ENCODE data around the gene RNF112. TPM values are rescaled to one million over a fixed set of nuclear protein-coding genes. Genes with fewer than 3 reads are reported as not detected.

RNF112 gene
- polyA plus RNA-seq, 2 donors = 1.1 to 3.7 TPM

DNA sequence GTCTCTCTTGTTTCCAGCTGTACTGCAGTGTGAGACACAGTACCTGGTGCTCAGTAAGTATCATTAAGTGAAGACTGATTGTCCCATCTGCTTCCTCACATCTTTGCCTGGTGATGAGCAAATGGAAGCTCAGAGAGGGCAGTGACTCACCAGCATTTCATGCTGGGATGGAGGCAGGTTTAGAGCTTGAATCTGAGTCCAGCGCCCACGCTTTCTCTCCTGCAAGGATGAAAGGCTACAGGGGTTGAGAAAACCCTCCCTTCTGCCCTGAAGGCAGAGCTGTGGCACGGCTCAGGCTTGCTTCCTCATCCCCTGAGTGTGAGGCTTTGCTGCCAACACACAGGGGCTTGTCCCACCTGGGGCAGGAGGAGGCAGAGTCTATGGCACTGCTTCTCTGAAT, 1.5 kb upstream of the RNF112 start:
- 55 to 65% methylated on average over 3 of the region's 3 CpGs for WGBS, 2 donors
- Histone ChIP-seq H3K9me3 (ENCODE audit: control insufficient read depth in 2 of 2, insufficient read depth in 1 of 2, low read depth in 1 of 2, low read length in 1 of 2) (peaks cover 0 to 2% of the 10 kb centered on the region in 2 donors), H3K36me3 (ENCODE audit: control insufficient read depth in 2 of 2, insufficient read depth in 2 of 2, low read length in 1 of 2) (no peaks in the 10 kb centered on the region), H3K4me1 (ENCODE audit: control insufficient read depth in 2 of 2, insufficient read depth in 2 of 2, low read length in 1 of 2) (peaks cover 0 to 2% of the 10 kb centered on the region in 2 donors), H3K4me3 (ENCODE audit: low read depth in 1 of 2, low read length in 2 of 2) (no peak overlapping the region), H3K27ac (ENCODE audit: low read depth in 2 of 2, low read length in 1 of 2) (peak overlapping the region in 1 of 2 donors; percentile 17), H3K27me3 (ENCODE audit: control insufficient read depth in 1 of 2, insufficient read depth in 2 of 2, low read length in 2 of 2) (no peaks in the 10 kb centered on the region)

DNA sequence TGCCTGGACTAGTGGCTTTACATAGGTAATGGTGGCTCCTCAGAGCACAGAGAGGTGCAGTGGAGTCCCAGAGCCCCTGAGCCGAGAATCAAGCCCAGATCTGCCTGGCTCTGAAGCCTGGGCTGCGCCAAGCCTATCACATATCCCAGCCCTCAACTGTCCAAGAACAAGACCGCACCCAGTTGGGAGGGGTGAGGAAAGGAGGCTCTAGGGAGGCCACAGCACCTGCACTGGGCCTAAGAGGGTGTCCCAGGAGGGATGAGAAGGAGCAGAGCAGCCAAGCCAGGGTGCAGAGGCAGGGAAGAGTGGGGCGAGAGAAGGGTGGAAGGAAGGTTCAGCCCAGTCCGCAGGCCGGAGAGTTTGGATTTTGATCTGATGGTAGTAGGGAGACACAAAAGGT, 941 bp upstream of the RNF112 start:
- Histone ChIP-seq H3K27me3 (ENCODE audit: control insufficient read depth in 1 of 2, insufficient read depth in 2 of 2, low read length in 2 of 2) (no peaks in the 10 kb centered on the region), H3K4me1 (ENCODE audit: control insufficient read depth in 2 of 2, insufficient read depth in 2 of 2, low read length in 1 of 2) (peaks cover 0 to 2% of the 10 kb centered on the region in 2 donors), H3K36me3 (ENCODE audit: control insufficient read depth in 2 of 2, insufficient read depth in 2 of 2, low read length in 1 of 2) (no peaks in the 10 kb centered on the region), H3K4me3 (ENCODE audit: low read depth in 1 of 2, low read length in 2 of 2) (no peak overlapping the region), H3K9me3 (ENCODE audit: control insufficient read depth in 2 of 2, insufficient read depth in 1 of 2, low read depth in 1 of 2, low read length in 1 of 2) (peaks cover 0 to 2% of the 10 kb centered on the region in 2 donors), H3K27ac (ENCODE audit: low read depth in 2 of 2, low read length in 1 of 2) (peak overlapping the region in 1 of 2 donors; percentile 17)
- 66 to 81% methylated on average over 6 of the region's 6 CpGs for WGBS, 2 donors

DNA sequence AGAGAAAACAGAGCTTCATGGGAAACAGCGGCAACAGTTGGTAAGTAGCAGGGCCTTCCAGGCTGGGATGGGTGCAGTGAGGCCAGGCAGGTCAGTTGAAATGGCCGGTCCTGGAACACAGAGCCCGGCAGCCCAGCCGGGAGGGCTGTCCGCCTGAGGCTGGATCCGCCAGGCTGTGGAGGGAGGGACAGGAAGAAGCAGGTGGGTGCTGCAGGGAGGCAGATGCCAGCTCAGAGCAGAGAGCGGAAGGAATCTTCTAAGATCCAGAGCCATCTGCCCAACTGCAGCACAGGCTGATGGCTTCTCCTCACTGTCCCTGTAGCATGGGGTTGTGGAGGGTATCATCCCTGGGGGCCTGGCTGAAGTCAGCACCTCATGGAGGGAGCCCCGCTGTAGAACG, 599 bp downstream of the RNF112 start:
- Histone ChIP-seq H3K27me3 (ENCODE audit: control insufficient read depth in 1 of 2, insufficient read depth in 2 of 2, low read length in 2 of 2) (no peaks in the 10 kb centered on the region), H3K27ac (ENCODE audit: low read depth in 2 of 2, low read length in 1 of 2) (no peak overlapping the region), H3K36me3 (ENCODE audit: control insufficient read depth in 2 of 2, insufficient read depth in 2 of 2, low read length in 1 of 2) (no peaks in the 10 kb centered on the region), H3K9me3 (ENCODE audit: control insufficient read depth in 2 of 2, insufficient read depth in 1 of 2, low read depth in 1 of 2, low read length in 1 of 2) (peaks cover 0 to 2% of the 10 kb centered on the region in 2 donors), H3K4me3 (ENCODE audit: low read depth in 1 of 2, low read length in 2 of 2) (no peak overlapping the region), H3K4me1 (ENCODE audit: control insufficient read depth in 2 of 2, insufficient read depth in 2 of 2, low read length in 1 of 2) (peaks cover 0 to 2% of the 10 kb centered on the region in 2 donors)
- 75 to 79% methylated on average over 9 of the region's 9 CpGs for WGBS, 2 donors

DNA sequence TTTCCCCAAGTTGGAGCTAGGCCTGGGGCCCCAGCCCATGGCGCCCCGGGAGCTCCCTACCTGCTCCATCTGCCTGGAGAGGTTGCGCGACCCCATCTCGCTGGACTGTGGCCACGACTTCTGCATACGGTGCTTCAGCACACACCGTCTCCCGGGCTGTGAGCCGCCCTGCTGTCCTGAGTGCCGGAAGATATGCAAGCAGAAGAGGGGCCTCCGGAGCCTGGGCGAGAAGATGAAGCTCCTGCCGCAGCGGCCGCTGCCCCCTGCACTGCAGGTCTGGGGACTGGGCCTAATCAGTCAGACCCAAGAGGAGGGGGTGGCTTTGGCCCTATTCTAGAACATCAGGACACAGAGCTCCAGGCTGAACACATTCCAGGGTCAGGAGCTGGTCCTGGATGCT, 1.5 kb downstream of the RNF112 start:
- Histone ChIP-seq H3K27me3 (ENCODE audit: control insufficient read depth in 1 of 2, insufficient read depth in 2 of 2, low read length in 2 of 2) (no peaks in the 10 kb centered on the region), H3K4me3 (ENCODE audit: low read depth in 1 of 2, low read length in 2 of 2) (no peak overlapping the region), H3K9me3 (ENCODE audit: control insufficient read depth in 2 of 2, insufficient read depth in 1 of 2, low read depth in 1 of 2, low read length in 1 of 2) (peaks cover 0 to 2% of the 10 kb centered on the region in 2 donors), H3K4me1 (ENCODE audit: control insufficient read depth in 2 of 2, insufficient read depth in 2 of 2, low read length in 1 of 2) (peaks cover 0 to 2% of the 10 kb centered on the region in 2 donors), H3K36me3 (ENCODE audit: control insufficient read depth in 2 of 2, insufficient read depth in 2 of 2, low read length in 1 of 2) (no peaks in the 10 kb centered on the region), H3K27ac (ENCODE audit: low read depth in 2 of 2, low read length in 1 of 2) (no peak overlapping the region)
- 92 to 96% methylated on average over 16 of the region's 16 CpGs for WGBS, 2 donors

DNA sequence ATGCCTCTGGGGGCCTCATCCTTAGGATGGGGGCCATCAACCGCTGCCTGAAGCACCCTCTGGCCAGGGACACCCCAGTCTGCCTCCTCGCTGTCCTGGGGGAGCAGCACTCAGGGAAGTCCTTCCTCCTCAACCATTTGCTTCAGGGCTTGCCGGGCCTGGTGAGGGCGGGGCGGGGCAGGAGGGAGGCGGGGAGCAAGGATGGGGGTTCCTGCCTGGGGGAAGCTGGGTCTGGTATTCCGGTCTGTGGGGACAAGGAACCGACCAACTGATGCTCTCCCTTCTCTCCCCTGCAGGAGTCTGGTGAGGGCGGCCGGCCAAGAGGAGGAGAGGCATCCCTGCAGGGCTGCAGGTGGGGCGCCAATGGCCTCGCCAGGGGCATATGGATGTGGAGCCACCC, 2.0 kb downstream of the RNF112 start:
- Histone ChIP-seq H3K27ac (ENCODE audit: low read depth in 2 of 2, low read length in 1 of 2) (no peak overlapping the region), H3K4me3 (ENCODE audit: low read depth in 1 of 2, low read length in 2 of 2) (no peak overlapping the region), H3K36me3 (ENCODE audit: control insufficient read depth in 2 of 2, insufficient read depth in 2 of 2, low read length in 1 of 2) (no peaks in the 10 kb centered on the region), H3K4me1 (ENCODE audit: control insufficient read depth in 2 of 2, insufficient read depth in 2 of 2, low read length in 1 of 2) (peaks cover 0 to 2% of the 10 kb centered on the region in 2 donors), H3K9me3 (ENCODE audit: control insufficient read depth in 2 of 2, insufficient read depth in 1 of 2, low read depth in 1 of 2, low read length in 1 of 2) (no peaks in the 10 kb centered on the region), H3K27me3 (ENCODE audit: control insufficient read depth in 1 of 2, insufficient read depth in 2 of 2, low read length in 2 of 2) (no peaks in the 10 kb centered on the region)
- 79 to 84% methylated on average over 9 to 12 of the region's 12 CpGs for WGBS, 2 donors

DNA sequence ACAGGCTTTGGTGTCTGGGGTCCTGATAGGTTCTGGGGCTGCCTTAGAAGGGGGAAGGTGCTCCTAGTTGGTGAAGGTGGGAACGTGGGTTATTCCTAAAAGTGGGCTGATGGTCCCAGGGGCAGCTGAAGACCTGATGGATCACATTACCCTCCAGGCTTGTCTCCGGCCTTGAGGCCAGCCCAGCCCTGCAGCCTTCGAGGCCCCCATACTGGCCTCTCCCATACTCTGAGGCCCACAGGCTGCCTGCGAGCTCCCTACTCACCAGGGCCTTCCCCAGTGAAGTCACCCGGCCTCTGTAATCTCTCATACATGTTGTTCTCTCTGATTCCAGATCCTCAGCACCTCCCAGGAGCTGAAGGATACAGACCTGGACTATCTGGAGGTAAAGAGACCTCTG, 2.7 kb downstream of the RNF112 start:
- H3K27me3 ChIP-seq (ENCODE audit: control insufficient read depth in 1 of 2, insufficient read depth in 2 of 2, low read length in 2 of 2) = no peaks in the 10 kb centered on the region
- no peaks in the 10 kb centered on the region for H3K9me3 ChIP-seq (ENCODE audit: control insufficient read depth in 2 of 2, insufficient read depth in 1 of 2, low read depth in 1 of 2, low read length in 1 of 2)
- H3K27ac ChIP-seq (ENCODE audit: low read depth in 2 of 2, low read length in 1 of 2) = no peak overlapping the region
- 88 to 89% methylated on average over 5 of the region's 5 CpGs for WGBS, 2 donors
- H3K4me1 ChIP-seq (ENCODE audit: control insufficient read depth in 2 of 2, insufficient read depth in 2 of 2, low read length in 1 of 2) = peaks cover 0 to 2% of the 10 kb centered on the region in 2 donors
- no peak overlapping the region for H3K4me3 ChIP-seq (ENCODE audit: low read depth in 1 of 2, low read length in 2 of 2)
- no peaks in the 10 kb centered on the region for H3K36me3 ChIP-seq (ENCODE audit: control insufficient read depth in 2 of 2, insufficient read depth in 2 of 2, low read length in 1 of 2)

DNA sequence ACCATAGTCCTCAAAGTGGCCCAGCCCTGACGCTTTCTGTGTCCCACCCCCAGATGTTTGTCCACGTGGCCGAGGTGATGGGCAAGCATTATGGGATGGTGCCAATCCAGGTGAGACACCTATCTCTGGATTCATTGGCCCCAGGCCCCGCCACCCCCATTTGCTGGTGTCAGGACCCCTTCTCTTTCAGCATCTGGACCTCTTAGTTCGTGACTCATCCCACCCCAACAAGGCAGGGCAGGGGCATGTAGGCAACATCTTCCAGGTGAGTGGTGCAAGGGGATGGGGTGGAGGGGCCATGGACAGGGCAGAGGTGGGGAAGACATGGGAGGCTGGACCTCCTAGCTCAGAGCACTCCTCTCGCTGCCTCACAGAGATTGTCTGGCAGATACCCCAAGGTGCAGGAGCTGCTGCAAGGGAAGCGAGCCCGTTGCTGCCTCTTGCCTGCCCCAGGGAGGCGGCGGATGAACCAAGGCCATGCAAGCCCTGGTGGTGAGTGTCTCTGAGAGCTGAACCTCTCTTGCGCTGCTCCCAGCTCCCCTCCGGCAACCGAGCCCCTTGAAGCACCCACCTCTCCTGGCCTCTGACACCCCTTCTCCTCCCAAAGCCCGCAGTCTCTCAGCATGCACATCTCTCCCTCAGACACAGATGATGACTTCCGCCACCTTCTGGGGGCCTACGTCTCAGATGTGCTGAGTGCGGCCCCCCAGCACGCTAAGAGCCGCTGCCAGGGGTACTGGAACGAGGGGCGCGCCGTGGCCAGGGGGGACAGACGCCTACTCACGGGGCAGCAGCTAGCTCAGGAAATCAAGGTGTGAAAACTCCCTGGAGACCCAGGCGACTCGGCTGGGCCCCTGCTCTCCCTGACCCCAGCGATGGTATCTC, 3.6 kb downstream of the RNF112 start:
- peaks cover 0 to 2% of the 10 kb centered on the region in 2 donors for H3K4me1 ChIP-seq (ENCODE audit: control insufficient read depth in 2 of 2, insufficient read depth in 2 of 2, low read length in 1 of 2)
- no peak overlapping the region for H3K4me3 ChIP-seq (ENCODE audit: low read depth in 1 of 2, low read length in 2 of 2)
- H3K27ac ChIP-seq (ENCODE audit: low read depth in 2 of 2, low read length in 1 of 2) = no peak overlapping the region
- no peaks in the 10 kb centered on the region for H3K9me3 ChIP-seq (ENCODE audit: control insufficient read depth in 2 of 2, insufficient read depth in 1 of 2, low read depth in 1 of 2, low read length in 1 of 2)
- no peaks in the 10 kb centered on the region for H3K36me3 ChIP-seq (ENCODE audit: control insufficient read depth in 2 of 2, insufficient read depth in 2 of 2, low read length in 1 of 2)
- WGBS, 2 donors = 91 to 93% methylated on average over 26 to 28 of the region's 28 CpGs
- no peaks in the 10 kb centered on the region for H3K27me3 ChIP-seq (ENCODE audit: control insufficient read depth in 1 of 2, insufficient read depth in 2 of 2, low read length in 2 of 2)

DNA sequence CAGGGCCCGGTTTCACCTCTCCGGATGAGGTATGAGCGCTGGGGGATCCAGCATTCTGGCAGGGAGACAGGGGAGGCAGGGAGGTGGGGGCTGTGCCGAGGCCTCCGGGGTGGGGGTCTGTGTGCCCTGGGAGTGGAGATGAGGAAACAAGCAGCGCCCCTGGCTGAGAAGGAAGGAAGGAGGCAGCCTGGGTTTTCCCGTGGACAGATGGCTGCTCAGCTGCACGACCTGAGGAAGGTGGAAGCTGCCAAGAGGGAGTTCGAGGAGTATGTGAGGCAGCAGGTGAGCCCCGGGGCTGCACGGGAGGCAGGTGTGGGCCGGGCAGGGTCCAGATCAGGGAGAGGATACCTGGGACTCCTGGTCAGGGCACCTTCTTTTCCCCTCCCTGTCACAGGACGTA, 4.3 kb downstream of the RNF112 start:
- Histone ChIP-seq H3K36me3 (ENCODE audit: control insufficient read depth in 2 of 2, insufficient read depth in 2 of 2, low read length in 1 of 2) (no peaks in the 10 kb centered on the region), H3K4me1 (ENCODE audit: control insufficient read depth in 2 of 2, insufficient read depth in 2 of 2, low read length in 1 of 2) (no peaks in the 10 kb centered on the region), H3K27me3 (ENCODE audit: control insufficient read depth in 1 of 2, insufficient read depth in 2 of 2, low read length in 2 of 2) (no peaks in the 10 kb centered on the region), H3K27ac (ENCODE audit: low read depth in 2 of 2, low read length in 1 of 2) (no peak overlapping the region), H3K9me3 (ENCODE audit: control insufficient read depth in 2 of 2, insufficient read depth in 1 of 2, low read depth in 1 of 2, low read length in 1 of 2) (no peaks in the 10 kb centered on the region), H3K4me3 (ENCODE audit: low read depth in 1 of 2, low read length in 2 of 2) (no peak overlapping the region)
- 77 to 84% methylated on average over 13 of the region's 13 CpGs for WGBS, 2 donors

DNA sequence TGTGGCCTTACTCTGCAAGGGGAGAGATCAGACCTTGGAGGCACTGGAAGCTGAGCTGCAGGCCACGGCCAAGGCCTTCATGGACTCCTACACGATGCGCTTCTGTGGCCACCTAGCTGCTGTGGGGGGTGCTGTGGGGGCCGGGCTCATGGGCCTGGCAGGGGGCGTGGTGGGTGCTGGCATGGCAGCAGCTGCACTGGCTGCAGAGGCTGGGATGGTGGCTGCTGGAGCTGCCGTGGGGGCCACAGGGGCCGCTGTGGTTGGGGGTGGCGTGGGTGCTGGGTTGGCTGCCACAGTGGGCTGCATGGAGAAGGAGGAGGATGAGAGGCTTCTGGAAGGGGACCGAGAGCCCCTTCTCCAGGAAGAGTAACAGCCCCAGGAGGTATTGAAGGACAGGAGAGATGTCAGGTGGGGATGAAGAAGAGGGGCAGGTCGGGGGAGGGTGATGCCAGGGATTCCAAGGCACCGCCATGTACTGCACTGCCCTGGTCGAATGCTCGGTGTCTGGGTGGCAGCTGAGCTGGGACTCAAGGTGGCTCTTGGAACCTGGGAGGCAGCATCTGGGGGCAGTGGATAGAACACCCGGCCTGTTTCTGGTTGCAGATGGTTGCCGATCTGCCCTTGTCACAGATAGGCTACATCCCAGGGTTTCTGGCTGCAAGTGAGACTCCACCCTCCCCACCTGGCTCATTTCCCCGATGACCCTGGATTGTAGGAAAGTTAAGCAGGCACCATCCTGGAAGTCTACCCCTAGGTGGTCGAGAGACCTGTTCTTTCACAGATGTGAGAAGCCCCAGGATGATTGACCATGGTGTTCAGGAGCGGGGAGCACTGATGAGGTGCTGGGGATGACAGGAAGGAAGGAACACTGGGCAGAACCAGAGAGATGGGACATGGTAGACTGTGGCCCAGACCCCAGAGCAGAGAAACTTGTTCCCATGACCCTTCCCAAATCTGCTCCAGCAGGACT, 5.1 kb downstream of the RNF112 start:
- no peaks in the 10 kb centered on the region for H3K4me1 ChIP-seq (ENCODE audit: control insufficient read depth in 2 of 2, insufficient read depth in 2 of 2, low read length in 1 of 2)
- no peaks in the 10 kb centered on the region for H3K27me3 ChIP-seq (ENCODE audit: control insufficient read depth in 1 of 2, insufficient read depth in 2 of 2, low read length in 2 of 2)
- H3K4me3 ChIP-seq (ENCODE audit: low read depth in 1 of 2, low read length in 2 of 2) = no peak overlapping the region
- no peak overlapping the region for H3K27ac ChIP-seq (ENCODE audit: low read depth in 2 of 2, low read length in 1 of 2)
- no peaks in the 10 kb centered on the region for H3K9me3 ChIP-seq (ENCODE audit: control insufficient read depth in 2 of 2, insufficient read depth in 1 of 2, low read depth in 1 of 2, low read length in 1 of 2)
- no peaks in the 10 kb centered on the region for H3K36me3 ChIP-seq (ENCODE audit: control insufficient read depth in 2 of 2, insufficient read depth in 2 of 2, low read length in 1 of 2)
- 92 to 93% methylated on average over 18 of the region's 18 CpGs for WGBS, 2 donors

Measured in esophagus (tissue), 2 donors.